ENCODE data around the gene CLIC5. TPM values are rescaled to one million over a fixed set of nuclear protein-coding genes. Genes with fewer than 3 reads are reported as not detected.

CLIC5 gene
- total and polyA plus RNA-seq, 5 experiments from 2014 or later: 0.06 to 2.3 (median 0.42) TPM

DNA sequence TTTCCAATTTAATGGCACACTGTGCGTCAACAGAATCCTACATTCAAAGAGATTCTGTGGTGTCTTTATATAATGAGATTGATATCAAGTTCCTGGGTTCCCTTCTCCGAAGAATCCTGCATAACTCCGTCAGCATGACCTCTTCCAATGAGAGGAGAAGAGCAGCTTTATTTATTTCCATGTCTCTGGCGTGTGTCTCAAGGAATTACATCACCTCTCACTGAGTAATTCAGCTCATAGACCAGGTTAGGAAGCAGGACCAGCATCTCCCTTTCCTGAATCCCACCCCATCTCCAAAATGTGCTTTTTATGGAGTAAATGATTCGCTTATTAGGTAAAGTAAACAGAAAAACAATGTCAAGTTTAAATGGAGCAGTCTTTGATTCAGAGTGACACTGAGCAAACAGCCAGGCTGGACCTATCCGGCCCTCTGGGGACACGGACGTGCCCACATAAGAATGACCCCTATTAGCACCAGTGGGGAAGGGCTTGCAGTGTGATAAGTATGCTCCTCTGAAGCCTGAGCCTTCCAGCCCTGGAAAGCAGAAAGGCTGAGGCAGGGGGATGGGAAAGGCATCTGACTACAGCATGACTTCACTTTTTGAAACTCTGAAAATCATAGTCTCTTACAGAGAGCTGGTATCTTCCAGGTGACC is 165.2 kb downstream of the CLIC5 start:
- H3K36me3 Mint-ChIP-seq: peaks cover 0 to 7% (median 0%) of the 10 kb centered on the region in 3 donors
- no peak for ATAC-seq

DNA sequence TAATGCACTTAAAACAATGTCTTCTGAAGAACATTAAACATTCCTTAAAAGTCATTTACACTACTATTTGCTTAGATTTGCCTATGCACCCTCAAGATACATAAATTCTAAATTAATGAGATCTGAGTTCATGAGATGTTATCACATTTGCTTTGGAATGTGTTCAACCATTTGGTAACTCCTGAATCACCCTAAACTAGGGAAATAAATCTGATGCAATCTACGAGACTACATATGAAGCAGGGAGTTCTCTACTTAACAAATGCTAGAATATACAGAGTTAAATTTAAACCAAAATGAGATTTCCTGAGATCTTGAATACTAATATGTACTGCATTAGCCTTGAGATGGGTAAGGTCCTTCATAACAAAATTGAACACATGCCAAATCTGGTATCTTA is 170.1 kb downstream of the CLIC5 start:
- ATAC-seq (no peak), DNase-seq (no peak)
- H3K4me3 Mint-ChIP-seq: no peak overlapping the region
- peaks cover 0 to 2% (median 0%) of the 10 kb centered on the region in 5 donors for H3K27me3 Mint-ChIP-seq
- H3K36me3 Mint-ChIP-seq: no peaks in the 10 kb centered on the region
- H3K9me3 Mint-ChIP-seq: no peaks in the 10 kb centered on the region
- POLR2A ChIA-PET: no interaction called here
- H3K27ac Mint-ChIP-seq: no peak overlapping the region
- no peaks in the 10 kb centered on the region for H3K4me1 Mint-ChIP-seq

More for the DNA sequence above, 165.2 kb downstream of the CLIC5 start:
- Mint-ChIP-seq H3K4me3 (no peak overlapping the region), H3K27me3 (peaks cover 0 to 9% (median 6%) of the 10 kb centered on the region in 5 donors), H3K4me1 (no peaks in the 10 kb centered on the region), H3K9me3 (no peaks in the 10 kb centered on the region), H3K27ac (no peak overlapping the region)
- POLR2A ChIA-PET: no interaction called here
- DNase-seq: no peak

DNA sequence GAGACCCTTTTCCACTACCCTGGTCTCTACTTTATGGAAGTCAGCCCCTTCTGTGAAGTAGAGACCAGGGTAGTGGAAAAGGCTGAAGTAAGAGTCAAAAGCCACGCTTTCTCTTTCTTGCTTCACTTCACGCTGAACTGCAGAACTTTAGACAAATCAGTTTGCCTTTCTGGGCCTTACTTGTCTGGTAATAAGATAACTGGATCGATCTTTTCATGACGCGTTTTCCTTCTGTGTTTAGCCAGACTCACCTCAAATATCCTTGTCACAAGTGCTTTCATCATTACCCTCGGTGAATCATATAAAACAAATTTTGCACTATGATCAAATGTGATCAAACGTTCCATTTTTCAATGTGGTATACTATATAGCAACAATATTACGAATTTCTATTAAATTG is 170.7 kb downstream of the CLIC5 start:
- POLR2A ChIA-PET: no interaction called here
- Mint-ChIP-seq H3K4me3 (no peak overlapping the region), H3K4me1 (no peaks in the 10 kb centered on the region), H3K9me3 (no peaks in the 10 kb centered on the region), H3K27ac (no peak overlapping the region), H3K36me3 (no peaks in the 10 kb centered on the region), H3K27me3 (peaks cover 0 to 2% (median 0%) of the 10 kb centered on the region in 5 donors)
- no peak for DNase-seq
- ATAC-seq: no peak

DNA sequence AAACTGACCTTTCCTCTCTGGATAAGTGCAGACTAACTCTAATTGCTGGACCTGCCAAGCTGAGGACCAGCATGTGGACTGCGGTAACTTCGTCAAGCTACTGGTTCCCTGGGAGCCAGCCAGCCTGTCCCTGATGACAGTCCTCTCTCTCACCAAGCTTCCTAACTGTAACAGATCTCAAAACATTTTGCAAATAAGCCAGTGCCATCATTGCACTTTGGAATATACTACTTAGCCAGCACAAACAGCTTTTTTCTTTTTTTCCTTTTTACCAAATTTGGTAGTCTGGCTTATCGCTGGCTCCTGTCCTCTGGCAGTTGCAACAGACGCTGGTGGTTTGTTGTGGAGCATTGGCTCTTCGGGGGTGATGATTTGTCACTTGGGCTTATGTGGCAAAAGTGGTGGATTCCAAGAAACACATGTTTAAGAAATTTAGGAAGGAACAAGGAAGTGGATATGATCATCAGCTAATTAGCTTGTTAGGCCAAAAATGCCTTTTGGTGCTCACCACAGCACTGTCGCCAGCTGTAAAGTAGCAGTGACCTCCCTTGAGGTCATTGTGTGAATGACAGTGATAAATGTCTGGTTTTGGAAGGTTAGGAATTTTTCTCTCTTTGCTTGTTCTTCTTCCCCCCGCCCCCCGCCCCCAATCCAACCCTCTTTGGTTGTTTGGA is 171.7 kb downstream of the CLIC5 start:
- no peak for ATAC-seq
- no peak overlapping the region for H3K27ac Mint-ChIP-seq
- DNase-seq: no peak
- H3K4me3 Mint-ChIP-seq: no peak overlapping the region
- no peaks in the 10 kb centered on the region for H3K36me3 Mint-ChIP-seq
- POLR2A ChIA-PET: no interaction called here
- H3K27me3 Mint-ChIP-seq: peaks cover 0 to 2% (median 0%) of the 10 kb centered on the region in 5 donors
- H3K9me3 Mint-ChIP-seq: no peaks in the 10 kb centered on the region
- H3K4me1 Mint-ChIP-seq: peaks cover 0 to 2% (median 0%) of the 10 kb centered on the region in 4 donors

DNA sequence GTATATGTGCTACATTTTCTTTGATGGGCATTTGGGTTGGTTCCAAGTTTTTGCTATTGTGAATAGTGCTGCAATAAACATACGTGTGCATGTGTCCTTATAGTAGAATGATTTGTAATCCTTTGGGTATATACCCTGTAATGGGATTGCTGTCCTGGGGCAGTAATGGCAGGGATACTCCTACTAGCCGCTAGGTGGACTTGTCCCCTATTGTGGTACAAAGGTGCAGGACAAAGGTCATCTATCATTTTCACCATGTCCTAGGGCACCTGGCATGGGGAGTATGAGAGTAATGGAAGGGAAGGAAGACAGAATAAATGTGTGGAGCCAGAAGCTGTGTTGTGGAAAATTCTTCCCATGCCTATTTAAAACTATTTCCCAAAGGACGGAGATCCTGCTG is 174.6 kb downstream of the CLIC5 start:
- ATAC-seq: no peak
- POLR2A ChIA-PET: no interaction called here
- DNase-seq: no peak
- Mint-ChIP-seq H3K4me3 (no peak overlapping the region), H3K27ac (no peak overlapping the region), H3K27me3 (peaks cover 0 to 2% (median 0%) of the 10 kb centered on the region in 5 donors), H3K9me3 (no peaks in the 10 kb centered on the region), H3K36me3 (no peaks in the 10 kb centered on the region), H3K4me1 (peaks cover 8 to 20% (median 11%) of the 10 kb centered on the region in 4 donors)

DNA sequence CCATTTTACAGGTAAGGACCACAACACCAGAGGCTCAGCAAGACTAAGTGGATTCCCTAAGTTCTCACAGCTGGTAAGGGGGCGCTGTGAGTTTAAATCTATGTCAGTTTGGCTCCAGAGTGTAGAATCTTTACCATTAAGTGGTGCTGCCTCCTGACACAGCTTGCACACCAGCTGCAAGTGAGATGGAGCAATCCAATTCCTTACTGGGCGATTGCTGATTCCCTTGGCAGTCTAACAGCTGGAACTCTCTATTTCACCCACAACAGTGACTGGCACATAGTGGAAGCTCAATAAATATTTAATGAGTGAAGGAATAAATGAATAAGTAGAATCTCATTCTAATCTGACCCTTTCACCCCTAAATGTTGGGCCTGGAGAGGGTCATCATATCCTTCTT is 176.7 kb downstream of the CLIC5 start:
- Mint-ChIP-seq H3K27me3 (peaks cover 0 to 2% (median 0%) of the 10 kb centered on the region in 5 donors), H3K27ac (no peak overlapping the region), H3K4me1 (peaks cover 8 to 20% (median 11%) of the 10 kb centered on the region in 4 donors), H3K4me3 (no peak overlapping the region), H3K9me3 (no peaks in the 10 kb centered on the region), H3K36me3 (no peaks in the 10 kb centered on the region)
- DNase-seq (no peak), ATAC-seq (no peak)
- POLR2A ChIA-PET: no interaction called here

DNA sequence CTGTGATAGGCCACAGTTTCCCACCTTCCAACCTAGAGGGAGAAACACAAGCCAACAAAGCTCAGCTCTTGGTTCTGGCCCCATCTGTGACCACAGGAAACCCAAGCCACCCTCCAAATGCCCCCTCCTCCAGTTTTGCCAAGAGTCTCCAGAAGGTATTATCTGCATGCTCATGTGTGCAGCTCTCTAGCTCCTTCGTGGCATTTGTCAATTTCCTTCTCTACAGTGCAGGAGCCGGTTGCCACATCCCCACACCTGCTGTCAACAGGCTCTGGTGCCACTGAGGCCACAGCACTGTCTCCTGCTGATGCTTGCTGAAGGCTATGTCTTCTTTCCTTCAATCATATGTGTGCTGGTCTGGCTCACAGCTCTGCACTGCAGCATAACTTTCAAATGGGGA is 177.2 kb downstream of the CLIC5 start:
- H3K9me3 Mint-ChIP-seq: no peaks in the 10 kb centered on the region
- POLR2A ChIA-PET: no interaction called here
- peak overlapping the region in 1 of 10 donors; percentile 17 for H3K4me3 Mint-ChIP-seq
- H3K36me3 Mint-ChIP-seq: no peaks in the 10 kb centered on the region
- peaks cover 0 to 2% (median 0%) of the 10 kb centered on the region in 5 donors for H3K27me3 Mint-ChIP-seq
- peak overlapping the region in 2 of 10 donors; percentile 64 to 82 for H3K27ac Mint-ChIP-seq
- peaks cover 8 to 20% (median 11%) of the 10 kb centered on the region in 4 donors for H3K4me1 Mint-ChIP-seq
- no peak for ATAC-seq
- no peak for DNase-seq

DNA sequence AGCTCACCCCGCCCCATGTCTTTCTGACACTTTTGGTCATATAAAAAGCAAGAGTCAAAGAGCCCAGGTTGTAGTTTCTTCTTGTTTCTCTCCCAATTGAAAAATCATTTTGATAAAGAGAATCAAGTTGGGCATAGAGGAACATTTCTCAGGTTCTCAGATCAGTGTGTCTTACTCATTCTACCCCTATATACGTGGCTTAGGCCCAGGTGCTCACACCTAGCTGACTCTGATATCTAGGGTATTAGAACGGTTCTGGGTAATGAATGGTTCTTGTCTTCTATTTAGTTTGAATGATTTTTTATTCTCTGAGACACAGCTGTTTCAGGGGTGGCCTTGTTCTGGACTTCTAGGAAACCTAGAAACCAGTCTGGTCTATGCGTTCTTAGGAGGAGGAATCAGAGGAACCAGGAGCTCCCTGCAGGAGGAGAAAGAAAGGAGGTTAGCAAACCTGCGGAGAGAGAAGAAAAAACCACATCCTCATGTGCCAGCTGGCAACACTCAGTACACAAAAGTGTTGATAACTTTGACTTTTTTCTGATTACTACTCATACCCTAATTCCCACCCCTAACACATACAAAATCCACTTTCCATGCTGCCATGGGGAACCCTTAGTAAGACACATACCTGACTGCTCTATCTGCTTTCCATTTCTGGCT is 178.0 kb downstream of the CLIC5 start:
- no peaks in the 10 kb centered on the region for H3K9me3 Mint-ChIP-seq
- peaks cover 0 to 2% (median 0%) of the 10 kb centered on the region in 5 donors for H3K27me3 Mint-ChIP-seq
- DNase-seq (no peak), ATAC-seq (no peak)
- peak overlapping the region in 1 of 10 donors; percentile 51 for H3K4me3 Mint-ChIP-seq
- H3K36me3 Mint-ChIP-seq: no peaks in the 10 kb centered on the region
- peak overlapping the region in 3 of 10 donors; percentile 5 to 60 (median 15) for H3K27ac Mint-ChIP-seq
- POLR2A ChIA-PET: no interaction called here
- H3K4me1 Mint-ChIP-seq: peaks cover 8 to 20% (median 11%) of the 10 kb centered on the region in 4 donors

DNA sequence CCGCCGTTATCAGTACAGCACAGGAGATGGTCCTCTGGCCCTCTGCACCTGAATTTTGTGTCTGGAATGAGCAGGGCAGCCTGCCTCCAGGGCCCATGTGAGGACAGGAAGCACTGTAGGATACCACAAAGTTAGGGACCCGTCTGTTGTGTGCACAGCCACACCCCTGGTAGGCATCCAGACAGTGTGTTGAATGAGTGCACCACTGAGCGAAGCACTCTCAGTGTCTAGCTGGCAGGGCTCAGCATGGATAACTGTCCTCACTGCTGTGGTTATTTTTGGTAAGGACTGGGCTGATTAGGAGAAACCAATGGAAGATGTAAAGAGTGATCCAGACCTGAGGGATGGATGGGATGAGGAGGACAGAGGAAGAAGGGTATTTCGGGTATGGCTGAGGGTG is 178.7 kb downstream of the CLIC5 start:
- Mint-ChIP-seq H3K36me3 (no peaks in the 10 kb centered on the region), H3K9me3 (no peaks in the 10 kb centered on the region), H3K4me3 (no peak overlapping the region), H3K27ac (peak overlapping the region in 1 of 10 donors; percentile 60), H3K4me1 (peaks cover 8 to 20% (median 12%) of the 10 kb centered on the region in 4 donors), H3K27me3 (peaks cover 0 to 2% (median 0%) of the 10 kb centered on the region in 5 donors)
- DNase-seq (no peak), ATAC-seq (no peak)
- POLR2A ChIA-PET: no interaction called here

DNA sequence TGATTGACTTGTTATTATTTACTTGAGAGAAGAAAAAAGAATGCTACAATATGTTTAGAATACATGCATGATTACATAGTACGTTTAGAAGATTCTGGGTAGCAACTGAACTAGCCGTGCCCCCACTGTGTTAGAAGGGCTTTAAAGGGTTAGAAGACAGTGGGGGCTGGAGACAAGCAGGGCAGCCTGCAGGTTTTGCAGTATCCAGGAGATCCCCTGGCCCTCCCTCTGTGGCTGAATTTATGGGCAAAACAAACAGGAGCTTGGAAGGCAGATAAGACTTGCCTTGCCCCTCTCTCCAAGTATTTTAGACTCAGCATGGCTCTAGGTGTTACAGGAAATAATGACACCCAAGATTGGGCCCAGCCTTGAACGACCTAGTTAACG is 179.2 kb downstream of the CLIC5 start:
- Mint-ChIP-seq H3K27ac (no peak overlapping the region), H3K4me1 (peaks cover 10 to 23% (median 17%) of the 10 kb centered on the region in 4 donors), H3K4me3 (no peak overlapping the region), H3K27me3 (peaks cover 0 to 2% (median 0%) of the 10 kb centered on the region in 5 donors), H3K9me3 (no peaks in the 10 kb centered on the region), H3K36me3 (no peaks in the 10 kb centered on the region)
- ATAC-seq (no peak), DNase-seq (no peak)
- POLR2A ChIA-PET: no interaction called here

DNA sequence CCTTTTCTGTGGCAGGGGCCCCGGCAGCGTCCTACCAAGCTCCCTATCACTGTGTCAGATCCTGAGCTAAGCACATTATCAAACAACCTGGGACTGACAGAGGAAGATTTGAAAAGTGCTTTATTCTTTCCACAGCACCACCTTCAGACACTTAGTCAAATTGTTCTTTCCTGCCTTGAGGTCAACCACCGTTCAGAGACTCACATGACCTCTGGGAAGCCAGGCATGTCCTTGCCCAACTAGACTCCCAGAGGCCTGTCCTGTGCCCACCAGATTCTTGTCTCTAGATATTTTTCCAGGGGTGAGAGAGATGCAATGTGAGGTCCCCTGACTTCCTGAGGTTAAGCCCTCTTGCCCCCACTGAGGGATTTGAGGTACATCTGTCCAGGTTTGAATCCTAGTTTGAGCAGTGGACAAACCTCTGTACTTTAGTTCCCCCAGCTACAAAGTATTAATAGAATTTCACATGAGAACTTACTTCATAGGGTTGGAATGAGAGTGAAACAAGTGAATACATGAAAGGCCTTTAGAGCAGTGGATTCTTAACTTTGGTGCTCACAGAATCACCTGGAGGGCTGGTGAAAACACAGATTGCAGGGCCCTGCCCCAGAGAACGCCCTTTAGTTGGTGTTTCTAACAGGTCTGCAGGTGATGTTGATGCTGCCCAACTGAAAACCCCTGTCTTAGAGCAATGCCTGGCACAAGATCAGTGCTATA is 179.8 kb downstream of the CLIC5 start:
- POLR2A ChIA-PET: no interaction called here
- no peaks in the 10 kb centered on the region for H3K9me3 Mint-ChIP-seq
- DNase-seq (no peak), ATAC-seq (no peak)
- no peaks in the 10 kb centered on the region for H3K36me3 Mint-ChIP-seq
- H3K27me3 Mint-ChIP-seq: no peaks in the 10 kb centered on the region
- H3K27ac Mint-ChIP-seq: peak overlapping the region in 1 of 10 donors; percentile 27
- no peak overlapping the region for H3K4me3 Mint-ChIP-seq
- peaks cover 14 to 29% (median 22%) of the 10 kb centered on the region in 4 donors for H3K4me1 Mint-ChIP-seq

DNA sequence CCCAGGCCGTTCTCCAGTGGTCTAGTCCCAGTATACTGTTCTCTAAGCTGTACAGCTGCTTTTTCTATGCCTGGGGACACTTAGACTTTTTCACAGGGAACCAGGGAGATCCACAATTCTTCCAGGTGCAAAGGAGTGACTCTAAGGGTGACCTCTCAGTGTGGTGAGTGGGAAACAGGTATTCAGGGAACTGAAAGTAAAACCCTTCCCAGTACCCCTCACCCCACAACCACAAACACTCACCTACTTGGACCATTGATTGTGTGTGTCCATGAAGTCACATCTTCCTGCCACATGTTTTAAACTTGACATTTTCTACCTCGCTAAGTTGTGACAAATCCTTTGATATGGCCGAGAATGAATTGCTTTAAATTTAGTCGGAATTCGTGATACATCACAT is 183.6 kb downstream of the CLIC5 start:
- DNase-seq (no peak), ATAC-seq (no peak)
- POLR2A ChIA-PET: no interaction called here
- Mint-ChIP-seq H3K4me1 (peaks cover 16 to 25% (median 18%) of the 10 kb centered on the region in 4 donors), H3K27ac (peak overlapping the region in 1 of 10 donors; percentile 1), H3K9me3 (no peaks in the 10 kb centered on the region), H3K36me3 (no peaks in the 10 kb centered on the region), H3K27me3 (peaks cover 0 to 5% (median 3%) of the 10 kb centered on the region in 5 donors), H3K4me3 (peak overlapping the region in 1 of 10 donors; percentile 10)

Measured in naive thymus-derived CD8-positive, alpha-beta T cell (primary cell).